ENCODE results near the gene MMP24OS.
A peak's percentile ranks its signal among the peaks of the same experiment; 100 is the strongest.
"Not testable (repeated sequence)": the region's sequence is repeated elsewhere in the genome, so short reads cannot be mapped to it uniquely, and the experiment has no call there.

Gene MMP24OS

GRCh38 chr20:35277531-35278395 is at the start of gene MMP24OS:
Gene MMP24OS (minus strand): TSS chr20:35278122. CDS start chr20:35277929, 193 bp downstream.
- no peak for FAIRE-seq
- DNase-seq (ENCODE audit: insufficient read length, low spot score) = peak; percentile 83
- peak; percentile 96 for TF ChIP-seq POLR2A (IDR thresholded peaks at IDR 0.05; ENCODE audit: low read depth, low read length)

- DNase-seq (ENCODE audit: insufficient read length, low spot score) (no peak), FAIRE-seq (no peak)
- TF ChIP-seq POLR2A (IDR thresholded peaks at IDR 0.05; ENCODE audit: low read depth, low read length) = no peak
Observed at GRCh38 chr20:35327074-35327976, 49.4 kb upstream of the MMP24OS start.

GRCh38 chr20:35326740-35327073 is 48.8 kb upstream of the MMP24OS start:
- no peak for TF ChIP-seq POLR2A (IDR thresholded peaks at IDR 0.05; ENCODE audit: low read depth, low read length)
- DNase-seq (ENCODE audit: insufficient read length, low spot score) = no peak
- no peak for FAIRE-seq

- no peak for FAIRE-seq
- no peak for TF ChIP-seq POLR2A (IDR thresholded peaks at IDR 0.05; ENCODE audit: low read depth, low read length)
- no peak for DNase-seq (ENCODE audit: insufficient read length, low spot score)
Observed at GRCh38 chr20:35326021-35326739, 48.3 kb upstream of the MMP24OS start.

- no peak for TF ChIP-seq POLR2A (IDR thresholded peaks at IDR 0.05; ENCODE audit: low read depth, low read length)
- DNase-seq (ENCODE audit: insufficient read length, low spot score) = no peak
- no peak for FAIRE-seq
Observed at GRCh38 chr20:35325401-35325800, 47.5 kb upstream of the MMP24OS start.

GRCh38 chr20:35320396-35321126 is 42.6 kb upstream of the MMP24OS start:
- no peak for TF ChIP-seq POLR2A (IDR thresholded peaks at IDR 0.05; ENCODE audit: low read depth, low read length)
- FAIRE-seq (no peak), DNase-seq (ENCODE audit: insufficient read length, low spot score) (no peak)

- FAIRE-seq (no peak), DNase-seq (ENCODE audit: insufficient read length, low spot score) (no peak)
- TF ChIP-seq POLR2A (IDR thresholded peaks at IDR 0.05; ENCODE audit: low read depth, low read length) = no peak
Observed at GRCh38 chr20:35319871-35320197, 41.9 kb upstream of the MMP24OS start.

GRCh38 chr20:35319192-35319870 is 41.4 kb upstream of the MMP24OS start:
- FAIRE-seq (no peak), DNase-seq (ENCODE audit: insufficient read length, low spot score) (no peak)

GRCh38 chr20:35318502-35319157 is 40.7 kb upstream of the MMP24OS start:
- no peak for TF ChIP-seq POLR2A (IDR thresholded peaks at IDR 0.05; ENCODE audit: low read depth, low read length)
- peak; percentile 81 for FAIRE-seq
- no peak for DNase-seq (ENCODE audit: insufficient read length, low spot score)

More at GRCh38 chr20:35319192-35319870, 41.4 kb upstream of the MMP24OS start:
- TF ChIP-seq POLR2A (IDR thresholded peaks at IDR 0.05; ENCODE audit: low read depth, low read length) = no peak

GRCh38 chr20:35317416-35318210 is 39.7 kb upstream of the MMP24OS start:
- FAIRE-seq = no peak
- no peak for TF ChIP-seq POLR2A (IDR thresholded peaks at IDR 0.05; ENCODE audit: low read depth, low read length)
- no peak for DNase-seq (ENCODE audit: insufficient read length, low spot score)

- TF ChIP-seq POLR2A (IDR thresholded peaks at IDR 0.05; ENCODE audit: low read depth, low read length) = no peak
- FAIRE-seq (no peak), DNase-seq (ENCODE audit: insufficient read length, low spot score) (no peak)
Observed at GRCh38 chr20:35316086-35316485, 38.2 kb upstream of the MMP24OS start.

- not testable (repeated sequence) for FAIRE-seq; DNase-seq (ENCODE audit: insufficient read length, low spot score)
Observed at GRCh38 chr20:35315632-35316020, 37.7 kb upstream of the MMP24OS start.
